ENCODE measurements around the gene ZNF358.
A peak's percentile ranks its signal among the peaks of the same experiment; 100 is the strongest.

Gene ZNF358

DNA sequence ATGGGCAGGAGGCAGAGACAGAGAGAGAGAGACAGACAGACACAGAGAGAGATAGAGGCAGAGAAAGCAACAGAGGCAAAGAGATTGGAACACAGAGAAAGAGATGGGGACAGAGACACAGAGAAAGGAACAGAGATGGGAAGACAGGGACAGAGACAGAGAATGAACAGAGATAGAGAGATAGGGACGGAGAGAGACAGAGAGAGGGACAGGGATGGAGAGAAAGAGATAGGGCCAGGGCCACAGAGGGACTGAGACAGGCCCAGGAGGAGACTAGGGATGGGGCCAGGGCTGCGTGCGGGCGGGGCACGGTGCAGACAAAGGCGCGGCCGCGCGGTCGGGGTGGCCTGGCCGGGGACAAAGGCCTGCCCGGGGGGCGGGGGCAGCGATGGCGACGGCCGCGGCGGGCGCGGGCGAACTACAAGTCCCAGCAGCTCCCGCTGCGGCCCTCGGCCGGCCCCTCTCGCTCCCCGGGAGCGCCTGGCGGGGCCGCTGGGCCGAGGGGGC lies at the start of gene ZNF358:
Gene ZNF358, plus strand, starts transcription at position 459 of the 507 bp plus-strand sequence. CDS start 3,140 bp downstream, outside the sequence.
- DNase-seq (ENCODE audit: low spot score): no peak

DNA sequence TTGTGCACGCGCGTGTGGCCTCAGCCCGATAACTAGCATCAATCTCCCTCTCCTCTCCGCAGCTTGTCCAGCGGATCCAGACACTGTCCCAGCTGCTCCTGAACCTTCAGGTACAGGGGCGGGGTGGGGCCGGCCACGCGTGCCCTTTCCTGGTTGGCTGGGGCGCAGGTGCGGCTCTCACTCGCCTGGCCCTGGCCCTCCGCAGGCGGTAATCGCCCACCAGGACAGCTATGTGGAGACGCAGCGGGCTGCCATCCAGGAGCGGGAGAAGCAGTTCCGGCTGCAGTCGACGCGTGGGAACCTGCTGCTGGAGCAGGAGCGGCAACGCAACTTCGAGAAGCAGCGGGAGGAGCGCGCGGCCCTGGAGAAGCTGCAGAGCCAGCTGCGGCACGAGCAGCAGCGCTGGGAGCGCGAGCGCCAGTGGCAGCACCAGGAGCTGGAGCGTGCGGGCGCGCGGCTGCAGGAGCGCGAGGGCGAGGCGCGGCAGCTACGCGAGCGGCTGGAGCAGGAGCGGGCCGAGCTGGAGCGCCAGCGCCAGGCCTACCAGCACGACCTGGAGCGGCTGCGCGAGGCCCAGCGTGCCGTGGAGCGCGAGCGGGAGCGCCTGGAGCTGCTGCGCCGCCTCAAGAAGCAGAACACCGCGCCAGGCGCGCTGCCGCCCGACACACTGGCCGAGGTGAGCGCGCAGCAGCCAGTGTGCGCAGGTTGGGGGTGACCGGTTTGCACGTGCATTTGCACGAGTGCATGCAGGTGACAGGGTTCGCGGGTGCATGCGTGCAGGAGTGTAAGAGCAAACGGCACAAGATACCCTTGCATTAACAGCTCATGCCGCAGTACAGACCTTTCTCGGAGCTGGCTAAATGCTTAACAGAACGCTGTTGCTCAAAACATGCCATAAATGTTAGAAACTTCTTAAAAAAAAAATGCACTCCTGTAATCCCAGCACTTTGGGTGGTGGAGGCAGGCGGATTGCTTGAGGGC lies 48.6 kb upstream of the ZNF358 start:
- no peak for DNase-seq (ENCODE audit: low spot score)

DNA sequence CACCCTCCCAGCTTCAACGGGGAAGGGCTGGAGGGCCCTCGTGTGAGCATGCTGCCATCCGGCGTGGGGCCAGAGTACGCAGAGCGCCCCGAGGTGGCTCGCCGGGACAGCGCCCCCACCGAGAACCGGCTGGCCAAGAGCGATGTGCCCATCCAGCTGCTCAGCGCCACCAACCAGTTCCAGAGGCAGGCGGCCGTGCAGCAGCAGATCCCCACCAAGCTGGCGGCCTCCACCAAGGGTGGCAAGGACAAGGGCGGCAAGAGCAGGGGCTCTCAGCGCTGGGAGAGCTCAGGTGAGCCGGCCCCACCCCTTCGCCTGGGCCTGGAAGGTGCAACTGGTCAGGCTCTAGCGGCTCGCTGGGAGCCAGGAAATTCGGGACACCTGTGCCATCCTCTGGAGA lies 47.1 kb upstream of the ZNF358 start:
- DNase-seq (ENCODE audit: low spot score): no peak

DNA sequence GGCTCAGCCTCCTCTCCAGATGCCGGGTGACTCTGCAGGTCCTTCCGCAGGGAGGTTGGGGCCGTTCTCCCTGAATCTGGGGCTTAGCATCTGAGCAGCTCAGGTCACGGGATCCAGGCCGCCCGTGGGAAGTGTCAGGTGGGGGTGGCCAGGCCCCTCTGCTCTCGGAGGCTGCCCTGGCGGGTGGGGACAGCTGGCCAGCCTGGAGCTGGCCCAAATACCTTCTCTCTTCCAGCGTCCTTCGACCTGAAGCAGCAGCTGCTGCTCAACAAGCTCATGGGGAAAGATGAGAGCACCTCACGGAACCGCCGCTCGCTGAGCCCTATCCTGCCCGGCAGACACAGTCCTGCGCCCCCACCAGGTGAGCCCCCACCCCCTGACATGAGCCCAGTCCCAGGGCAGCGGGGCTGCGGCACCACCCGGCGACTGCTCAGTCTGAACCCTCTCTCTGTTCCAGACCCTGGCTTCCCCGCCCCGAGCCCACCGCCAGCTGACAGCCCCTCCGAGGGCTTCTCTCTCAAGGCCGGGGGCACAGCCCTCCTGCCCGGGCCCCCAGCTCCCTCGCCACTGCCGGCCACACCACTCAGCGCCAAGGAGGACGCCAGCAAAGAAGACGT lies 46.1 kb upstream of the ZNF358 start:
- DNase-seq (ENCODE audit: low spot score): no peak

GRCh38 chr19:7470540-7471305 lies 45.2 kb upstream of the ZNF358 start:
- no peak for DNase-seq (ENCODE audit: low spot score)

- DNase-seq (ENCODE audit: low spot score): no peak
These were observed 43.9 kb upstream of the ZNF358 start for GRCh38 chr19:7471696-7472615.

GRCh38 chr19:7475665-7476064 lies 40.2 kb upstream of the ZNF358 start:
- no peak for DNase-seq (ENCODE audit: low spot score)

GRCh38 chr19:7476241-7476640 lies 39.7 kb upstream of the ZNF358 start:
- DNase-seq (ENCODE audit: low spot score): no peak

DNA sequence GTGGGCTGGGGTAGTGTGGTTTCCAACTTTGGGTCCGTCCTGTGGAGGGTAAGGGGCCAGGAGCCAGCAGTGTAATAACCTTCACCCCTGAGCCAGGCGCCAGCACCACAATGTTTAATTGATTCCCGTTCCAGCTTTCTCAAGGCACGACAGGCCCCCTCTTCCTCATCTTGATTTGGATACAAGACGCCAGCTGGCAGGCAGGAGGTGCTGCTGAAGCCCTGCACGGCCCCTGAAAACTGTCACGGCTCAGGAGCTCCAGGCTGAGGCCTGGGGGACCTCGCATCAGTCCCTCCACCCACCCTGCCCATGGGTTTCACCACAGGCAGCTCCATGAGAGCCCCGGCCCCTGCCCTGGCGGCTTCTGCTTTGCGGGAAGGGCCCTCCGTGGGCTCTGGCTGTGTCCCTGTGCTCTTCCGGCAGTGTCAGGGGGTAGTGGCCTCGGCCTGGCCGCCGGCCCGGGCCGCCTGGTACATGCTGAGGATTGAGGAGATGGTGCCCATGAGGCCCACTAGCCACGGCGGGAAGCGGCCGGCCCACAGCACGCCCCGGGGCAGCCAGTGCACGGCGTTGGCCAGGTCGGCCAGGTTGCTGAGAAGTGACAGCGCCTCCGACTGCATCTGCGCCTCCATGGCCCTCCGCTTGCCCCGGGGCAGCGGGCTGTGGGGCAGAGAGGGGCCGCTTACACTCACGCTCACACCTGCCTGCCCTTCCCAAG lies 39.0 kb upstream of the ZNF358 start:
- no peak for DNase-seq (ENCODE audit: low spot score)

DNA sequence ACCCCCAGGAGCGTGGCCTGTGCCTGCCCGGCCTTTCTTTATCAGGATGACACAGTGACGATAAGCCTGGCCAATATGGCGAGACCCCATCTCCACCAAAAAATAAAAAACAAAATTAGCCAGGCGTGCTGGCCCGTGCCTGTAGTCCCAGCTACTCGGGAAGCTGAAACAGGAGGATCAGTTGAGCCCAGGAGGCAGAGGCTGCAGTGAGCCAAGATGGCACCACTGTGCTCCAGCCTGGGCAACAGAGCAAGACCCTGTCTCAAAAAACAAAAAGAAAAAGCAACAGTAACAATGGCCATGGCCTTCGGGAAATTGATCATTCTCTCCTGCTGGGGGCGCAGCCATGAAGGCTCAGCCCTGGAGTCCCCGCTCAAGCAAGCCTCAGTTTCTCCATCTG lies 38.1 kb upstream of the ZNF358 start:
- DNase-seq (ENCODE audit: low spot score): no peak

- DNase-seq (ENCODE audit: low spot score): no peak
These were observed 37.6 kb upstream of the ZNF358 start for GRCh38 chr19:7478173-7478842.

GRCh38 chr19:7478843-7479227 lies 37.1 kb upstream of the ZNF358 start:
- no peak for DNase-seq (ENCODE audit: low spot score)

GRCh38 chr19:7480222-7480969 lies 35.5 kb upstream of the ZNF358 start:
- no peak for DNase-seq (ENCODE audit: low spot score)

DNA sequence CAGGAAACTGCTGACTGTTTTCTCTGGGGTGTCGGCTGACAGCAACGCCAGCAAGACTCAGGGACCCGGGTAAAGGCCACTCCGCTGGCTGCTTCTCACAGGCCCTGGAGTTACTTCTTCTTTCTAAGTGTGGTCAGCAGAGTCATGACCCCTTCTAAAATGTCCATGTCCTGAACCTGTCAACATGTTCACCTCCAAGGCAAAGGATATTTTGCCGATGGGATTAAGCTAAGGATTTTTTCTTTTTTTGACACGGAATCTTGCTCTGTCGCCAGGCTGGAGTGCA lies 35.0 kb upstream of the ZNF358 start:
- no peak for DNase-seq (ENCODE audit: low spot score)

- peak; percentile 61 for DNase-seq (ENCODE audit: low spot score)
These were observed 33.1 kb upstream of the ZNF358 start for GRCh38 chr19:7482584-7483439.

GRCh38 chr19:7483720-7484201 lies 32.1 kb upstream of the ZNF358 start:
- no peak for DNase-seq (ENCODE audit: low spot score)

DNA sequence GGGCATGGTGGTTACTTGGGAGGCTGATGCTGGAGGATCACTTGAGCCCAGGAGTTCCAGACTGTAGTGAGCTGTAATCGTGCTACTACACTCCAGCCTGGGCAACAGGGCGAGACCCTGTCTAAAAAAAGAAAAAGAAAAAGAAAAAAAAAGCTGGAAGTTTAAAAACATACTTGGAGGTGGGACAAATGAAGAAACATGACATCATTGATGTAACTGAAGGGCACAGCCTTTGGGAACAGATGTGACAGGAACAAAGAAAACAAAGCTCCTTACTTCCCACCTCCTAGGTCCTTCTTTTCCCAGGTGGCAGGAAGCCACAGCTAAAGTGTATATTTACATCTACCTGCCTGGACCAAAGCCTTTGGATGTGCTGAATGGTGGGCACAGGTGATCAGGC lies 29.0 kb upstream of the ZNF358 start:
- no peak for DNase-seq (ENCODE audit: low spot score)

DNA sequence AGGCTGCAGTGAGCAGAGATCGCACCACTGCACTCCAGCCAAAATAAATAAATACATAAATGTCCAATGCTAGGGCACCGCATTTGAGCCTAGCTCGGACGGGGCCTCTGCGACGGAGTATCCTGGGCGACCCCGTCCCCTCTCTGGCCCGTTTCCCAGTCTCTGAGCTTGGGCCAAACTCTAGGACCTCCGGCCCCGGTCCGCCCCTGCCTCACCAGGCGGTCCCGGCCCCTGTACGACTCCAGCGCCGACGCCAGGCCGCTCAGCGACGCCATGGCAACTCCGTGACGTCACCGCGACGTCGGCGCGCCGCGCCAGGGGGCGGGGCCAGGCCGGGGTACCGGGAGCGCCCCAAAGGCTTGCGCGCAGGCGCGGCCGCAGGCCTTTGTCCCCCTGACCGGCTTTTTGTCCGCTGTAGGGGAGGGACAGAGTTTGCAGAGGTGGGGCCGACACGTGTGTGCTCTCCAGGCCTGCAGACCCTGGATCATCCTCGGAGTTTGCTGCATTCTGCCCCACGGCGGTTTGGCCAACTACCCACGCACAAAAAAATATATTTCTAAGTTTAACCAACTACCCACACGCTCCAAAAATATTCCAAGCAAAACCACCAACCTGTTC lies 27.1 kb upstream of the ZNF358 start, which contains the start of gene PEX11G:
Gene PEX11G, minus strand, starts transcription at position 300 of the 618 bp plus-strand sequence. Its CDS starts 25 bp downstream, at position 275.
- peak; percentile 83 for DNase-seq (ENCODE audit: low spot score)
